HEK293 (cell line): ENCODE measurements around the gene DUSP12.

Experiments used
- CTCF ChIA-PET: fragments of 350-600 bp; formaldehyde crosslinking; extraction: SDS; loops from one replicate; lab custom pipeline; 2021; ENCODE audit warnings: antibody characterized with exemption; lab: Yijun Ruan, JAX
- POLR2A ChIA-PET: fragments of 300-600 bp; formaldehyde crosslinking; extraction: SDS; loops from one replicate; lab custom pipeline; 2020; ENCODE audit warnings: antibody characterized with exemption, inconsistent platforms; lab: Yijun Ruan, JAX
- H3K27ac ChIP-seq: fragments of 200-500 bp; sonication (Bioruptor generic); 2 replicates; pipeline ENCODE4 v1.5.1; 2014; ENCODE audit warnings: low read depth, low read length, control low read depth, inconsistent platforms; ENCODE audit errors: extremely low read depth
- H3K36me3 ChIP-seq, 2 experiments: fragments of 200-500 bp in 1 of 2; sonication (Bioruptor generic) in 1 of 2; 1 replicate in 1 of 2; 2 replicates in 1 of 2; pipeline ENCODE4 v1.5.1; 2014 to 2017; ENCODE audit warnings: inconsistent platforms in 2 of 2, low read length in 2 of 2; ENCODE audit not compliant: control insufficient read depth in 2 of 2, insufficient read depth in 1 of 2
- H3K4me1 ChIP-seq: fragments of 200-500 bp; sonication (Bioruptor generic); 2 replicates; pipeline ENCODE4 v1.5.1; 2014; ENCODE audit warnings: mild to moderate bottlenecking, low read length, inconsistent platforms; ENCODE audit not compliant: control insufficient read depth, insufficient read depth
- H3K4me3 ChIP-seq: 2 replicates; pipeline ENCODE4 v1.5.1; 2011; ENCODE audit warnings: low read depth, mild to moderate bottlenecking, control low read depth, low read length, moderate library complexity
- H3K9me3 ChIP-seq: fragments of 200-500 bp; sonication (Bioruptor generic); 2 replicates; pipeline ENCODE4 v1.5.1; 2014; ENCODE audit warnings: low read depth, low read length, inconsistent platforms; ENCODE audit not compliant: control insufficient read depth, insufficient read depth
- KLF1 ChIP-seq: fragments of 450-650 bp; formaldehyde crosslinking; IDR thresholded peaks from 2 replicates; pipeline ENCODE4 v1.5.1; 2016; ENCODE audit warnings: missing biosample characterization, missing genetic modification characterization
- KLF10 ChIP-seq: fragments of 450-650 bp; IDR thresholded peaks from 2 replicates; pipeline ENCODE4 v1.5.1; 2018; ENCODE audit warnings: missing biosample characterization, mild to moderate bottlenecking, missing genetic modification characterization
- PRDM1 ChIP-seq: fragments of 450-650 bp; formaldehyde crosslinking; IDR thresholded peaks from 2 replicates; pipeline ENCODE4; 2016; ENCODE audit warnings: missing biosample characterization, missing genetic modification characterization
- SCRT2 ChIP-seq: fragments of 450-650 bp; formaldehyde crosslinking; IDR thresholded peaks from 2 replicates; pipeline ENCODE4 v1.5.1; 2016; ENCODE audit warnings: missing biosample characterization, missing genetic modification characterization
- YY1 ChIP-seq: fragments of 450-650 bp; formaldehyde crosslinking; IDR thresholded peaks from 2 replicates; pipeline ENCODE4 v1.5.1; 2018; ENCODE audit warnings: missing biosample characterization, missing genetic modification characterization
- ZNF138 ChIP-seq: fragments of 450-650 bp; formaldehyde crosslinking; IDR thresholded peaks from 2 replicates; pipeline ENCODE4 v1.5.1; 2016; ENCODE audit warnings: missing biosample characterization, missing genetic modification characterization, borderline replicate concordance
- ZNF155 ChIP-seq: fragments of 450-650 bp; formaldehyde crosslinking; IDR thresholded peaks from 2 replicates; pipeline ENCODE4 v1.5.1; 2016; ENCODE audit warnings: missing biosample characterization, missing genetic modification characterization
- ZNF2 ChIP-seq: fragments of 450-650 bp; formaldehyde crosslinking; IDR thresholded peaks from 2 replicates; pipeline ENCODE4 v1.5.1; 2016; ENCODE audit warnings: missing biosample characterization, missing genetic modification characterization
- ZNF223 ChIP-seq: fragments of 450-650 bp; formaldehyde crosslinking; IDR thresholded peaks from 2 replicates; pipeline ENCODE4 v1.5.1; 2016; ENCODE audit warnings: missing biosample characterization, missing genetic modification characterization
- ZNF366 ChIP-seq: fragments of 450-650 bp; formaldehyde crosslinking; conservative IDR thresholded peaks from 2 replicates; pipeline ENCODE4 v1.5.1; 2016; ENCODE audit warnings: missing biosample characterization, missing genetic modification characterization
- ZNF416 ChIP-seq: fragments of 450-650 bp; formaldehyde crosslinking; IDR thresholded peaks from 2 replicates; pipeline ENCODE4 v1.5.1; 2016; ENCODE audit warnings: missing biosample characterization, missing genetic modification characterization
- ZNF423 ChIP-seq: fragments of 450-650 bp; formaldehyde crosslinking; IDR thresholded peaks from 2 replicates; pipeline ENCODE4 v1.5.1; 2016; ENCODE audit warnings: missing biosample characterization, missing genetic modification characterization
- ZNF544 ChIP-seq: fragments of 450-650 bp; formaldehyde crosslinking; IDR thresholded peaks from 2 replicates; pipeline ENCODE4 v1.5.0; 2017; ENCODE audit warnings: missing biosample characterization, missing genetic modification characterization
- ZNF585B ChIP-seq: fragments of 450-650 bp; formaldehyde crosslinking; IDR thresholded peaks from 2 replicates; pipeline ENCODE4 v1.5.1; 2016; ENCODE audit warnings: missing biosample characterization, missing genetic modification characterization
- ZNF629 ChIP-seq: fragments of 450-650 bp; formaldehyde crosslinking; IDR thresholded peaks from 2 replicates; pipeline ENCODE4 v1.5.1; 2017; ENCODE audit warnings: missing biosample characterization, missing genetic modification characterization
- ZNF777 ChIP-seq: fragments of 450-650 bp; formaldehyde crosslinking; IDR thresholded peaks from 2 replicates; pipeline ENCODE4 v1.5.1; 2017; ENCODE audit warnings: missing biosample characterization, missing genetic modification characterization, borderline replicate concordance
- ZNF791 ChIP-seq: fragments of 450-650 bp; formaldehyde crosslinking; IDR thresholded peaks from 2 replicates; pipeline ENCODE4 v1.5.1; 2016; ENCODE audit warnings: missing biosample characterization, missing genetic modification characterization
- TF ChIP-seq, protein P1 (sequence below): fragments of 450-650 bp; formaldehyde crosslinking; IDR thresholded peaks from 2 replicates; pipeline ENCODE4 v1.5.1; 2017; ENCODE audit warnings: missing biosample characterization, missing genetic modification characterization
- TF ChIP-seq, protein P2 (sequence below): fragments of 450-650 bp; formaldehyde crosslinking; IDR thresholded peaks from 2 replicates; pipeline ENCODE4 v1.5.1; 2016; ENCODE audit warnings: missing biosample characterization, missing genetic modification characterization
- TF ChIP-seq, protein P3 (sequence below): fragments of 450-650 bp; formaldehyde crosslinking; IDR thresholded peaks from 2 replicates; pipeline ENCODE4 v1.5.1; 2016; ENCODE audit warnings: missing biosample characterization, missing genetic modification characterization, borderline replicate concordance
- TF ChIP-seq, protein P4 (sequence below): fragments of 450-650 bp; formaldehyde crosslinking; IDR thresholded peaks from 2 replicates; pipeline ENCODE4 v1.5.1; 2016; ENCODE audit warnings: missing biosample characterization, missing genetic modification characterization, borderline replicate concordance

DUSP12 gene

DNA sequence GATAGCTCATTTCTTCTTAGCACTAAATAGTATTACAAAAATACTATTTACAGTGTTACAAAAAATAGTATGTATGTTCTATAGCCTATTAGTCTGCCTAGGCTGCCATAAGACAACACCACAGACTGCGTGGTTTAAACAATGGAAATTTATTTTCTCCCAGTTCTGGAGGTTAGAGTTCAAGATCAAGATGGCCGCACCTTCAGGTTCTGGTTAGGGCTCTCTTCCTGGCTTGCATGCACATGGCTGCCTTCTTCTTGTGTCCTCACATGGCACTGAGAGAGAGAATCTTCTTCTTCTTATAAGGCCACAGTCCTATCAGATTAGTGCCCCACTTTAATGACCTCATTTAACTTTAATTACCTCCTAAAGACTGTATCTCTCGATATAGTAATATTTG lies 20.7 kb downstream of the DUSP12 start:
- no peak overlapping the region for H3K27ac ChIP-seq
- no peaks in the 10 kb centered on the region; a peak in 1 of 3 replicates for H3K36me3 ChIP-seq
- H3K4me1 ChIP-seq, result no peaks in the 10 kb centered on the region
- ChIA-PET POLR2A (no interaction called here), CTCF (interaction anchor here (1.4 kb wide), 1 partner anchor 22 kb away, joined by 3 read pairs; no protein-coding TSS in a partner anchor)
- no peak for TF ChIP-seq KLF10 (tag by site-specific recombination)
- TF ChIP-seq ZNF416, result no peak
- no peak for TF ChIP-seq SCRT2 (tag by site-specific recombination)
- TF ChIP-seq, protein P1, sequence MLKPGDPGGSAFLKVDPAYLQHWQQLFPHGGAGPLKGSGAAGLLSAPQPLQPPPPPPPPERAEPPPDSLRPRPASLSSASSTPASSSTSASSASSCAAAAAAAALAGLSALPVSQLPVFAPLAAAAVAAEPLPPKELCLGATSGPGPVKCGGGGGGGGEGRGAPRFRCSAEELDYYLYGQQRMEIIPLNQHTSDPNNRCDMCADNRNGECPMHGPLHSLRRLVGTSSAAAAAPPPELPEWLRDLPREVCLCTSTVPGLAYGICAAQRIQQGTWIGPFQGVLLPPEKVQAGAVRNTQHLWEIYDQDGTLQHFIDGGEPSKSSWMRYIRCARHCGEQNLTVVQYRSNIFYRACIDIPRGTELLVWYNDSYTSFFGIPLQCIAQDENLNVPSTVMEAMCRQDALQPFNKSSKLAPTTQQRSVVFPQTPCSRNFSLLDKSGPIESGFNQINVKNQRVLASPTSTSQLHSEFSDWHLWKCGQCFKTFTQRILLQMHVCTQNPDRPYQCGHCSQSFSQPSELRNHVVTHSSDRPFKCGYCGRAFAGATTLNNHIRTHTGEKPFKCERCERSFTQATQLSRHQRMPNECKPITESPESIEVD (tag by site-specific recombination), result no peak
- TF ChIP-seq ZNF423, result no peak
- TF ChIP-seq ZNF777 (tag by site-specific recombination), result no peak
- no peak for TF ChIP-seq ZNF155 (tag by site-specific recombination)
- no peak for TF ChIP-seq ZNF585B
- no peak for TF ChIP-seq ZNF629 (tag by site-specific recombination)
- TF ChIP-seq ZNF544 (tag by site-specific recombination), result no peak
- TF ChIP-seq, protein P2, sequence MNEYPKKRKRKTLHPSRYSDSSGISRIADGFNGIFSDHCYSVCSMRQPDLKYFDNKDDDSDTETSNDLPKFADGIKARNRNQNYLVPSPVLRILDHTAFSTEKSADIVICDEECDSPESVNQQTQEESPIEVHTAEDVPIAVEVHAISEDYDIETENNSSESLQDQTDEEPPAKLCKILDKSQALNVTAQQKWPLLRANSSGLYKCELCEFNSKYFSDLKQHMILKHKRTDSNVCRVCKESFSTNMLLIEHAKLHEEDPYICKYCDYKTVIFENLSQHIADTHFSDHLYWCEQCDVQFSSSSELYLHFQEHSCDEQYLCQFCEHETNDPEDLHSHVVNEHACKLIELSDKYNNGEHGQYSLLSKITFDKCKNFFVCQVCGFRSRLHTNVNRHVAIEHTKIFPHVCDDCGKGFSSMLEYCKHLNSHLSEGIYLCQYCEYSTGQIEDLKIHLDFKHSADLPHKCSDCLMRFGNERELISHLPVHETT (tag by site-specific recombination), result no peak
- no peak for TF ChIP-seq ZNF223
- no peak for TF ChIP-seq YY1
- no peak for TF ChIP-seq ZNF791 (tag by site-specific recombination)
- TF ChIP-seq, protein P3, sequence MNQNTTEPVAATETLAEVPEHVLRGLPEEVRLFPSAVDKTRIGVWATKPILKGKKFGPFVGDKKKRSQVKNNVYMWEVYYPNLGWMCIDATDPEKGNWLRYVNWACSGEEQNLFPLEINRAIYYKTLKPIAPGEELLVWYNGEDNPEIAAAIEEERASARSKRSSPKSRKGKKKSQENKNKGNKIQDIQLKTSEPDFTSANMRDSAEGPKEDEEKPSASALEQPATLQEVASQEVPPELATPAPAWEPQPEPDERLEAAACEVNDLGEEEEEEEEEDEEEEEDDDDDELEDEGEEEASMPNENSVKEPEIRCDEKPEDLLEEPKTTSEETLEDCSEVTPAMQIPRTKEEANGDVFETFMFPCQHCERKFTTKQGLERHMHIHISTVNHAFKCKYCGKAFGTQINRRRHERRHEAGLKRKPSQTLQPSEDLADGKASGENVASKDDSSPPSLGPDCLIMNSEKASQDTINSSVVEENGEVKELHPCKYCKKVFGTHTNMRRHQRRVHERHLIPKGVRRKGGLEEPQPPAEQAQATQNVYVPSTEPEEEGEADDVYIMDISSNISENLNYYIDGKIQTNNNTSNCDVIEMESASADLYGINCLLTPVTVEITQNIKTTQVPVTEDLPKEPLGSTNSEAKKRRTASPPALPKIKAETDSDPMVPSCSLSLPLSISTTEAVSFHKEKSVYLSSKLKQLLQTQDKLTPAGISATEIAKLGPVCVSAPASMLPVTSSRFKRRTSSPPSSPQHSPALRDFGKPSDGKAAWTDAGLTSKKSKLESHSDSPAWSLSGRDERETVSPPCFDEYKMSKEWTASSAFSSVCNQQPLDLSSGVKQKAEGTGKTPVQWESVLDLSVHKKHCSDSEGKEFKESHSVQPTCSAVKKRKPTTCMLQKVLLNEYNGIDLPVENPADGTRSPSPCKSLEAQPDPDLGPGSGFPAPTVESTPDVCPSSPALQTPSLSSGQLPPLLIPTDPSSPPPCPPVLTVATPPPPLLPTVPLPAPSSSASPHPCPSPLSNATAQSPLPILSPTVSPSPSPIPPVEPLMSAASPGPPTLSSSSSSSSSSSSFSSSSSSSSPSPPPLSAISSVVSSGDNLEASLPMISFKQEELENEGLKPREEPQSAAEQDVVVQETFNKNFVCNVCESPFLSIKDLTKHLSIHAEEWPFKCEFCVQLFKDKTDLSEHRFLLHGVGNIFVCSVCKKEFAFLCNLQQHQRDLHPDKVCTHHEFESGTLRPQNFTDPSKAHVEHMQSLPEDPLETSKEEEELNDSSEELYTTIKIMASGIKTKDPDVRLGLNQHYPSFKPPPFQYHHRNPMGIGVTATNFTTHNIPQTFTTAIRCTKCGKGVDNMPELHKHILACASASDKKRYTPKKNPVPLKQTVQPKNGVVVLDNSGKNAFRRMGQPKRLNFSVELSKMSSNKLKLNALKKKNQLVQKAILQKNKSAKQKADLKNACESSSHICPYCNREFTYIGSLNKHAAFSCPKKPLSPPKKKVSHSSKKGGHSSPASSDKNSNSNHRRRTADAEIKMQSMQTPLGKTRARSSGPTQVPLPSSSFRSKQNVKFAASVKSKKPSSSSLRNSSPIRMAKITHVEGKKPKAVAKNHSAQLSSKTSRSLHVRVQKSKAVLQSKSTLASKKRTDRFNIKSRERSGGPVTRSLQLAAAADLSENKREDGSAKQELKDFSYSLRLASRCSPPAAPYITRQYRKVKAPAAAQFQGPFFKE (tag by site-specific recombination), result no peak
- TF ChIP-seq ZNF138 (tag by site-specific recombination), result no peak
- TF ChIP-seq KLF1, result no peak
- no peak overlapping the region for H3K4me3 ChIP-seq
- no peaks in the 10 kb centered on the region for H3K9me3 ChIP-seq

DNA sequence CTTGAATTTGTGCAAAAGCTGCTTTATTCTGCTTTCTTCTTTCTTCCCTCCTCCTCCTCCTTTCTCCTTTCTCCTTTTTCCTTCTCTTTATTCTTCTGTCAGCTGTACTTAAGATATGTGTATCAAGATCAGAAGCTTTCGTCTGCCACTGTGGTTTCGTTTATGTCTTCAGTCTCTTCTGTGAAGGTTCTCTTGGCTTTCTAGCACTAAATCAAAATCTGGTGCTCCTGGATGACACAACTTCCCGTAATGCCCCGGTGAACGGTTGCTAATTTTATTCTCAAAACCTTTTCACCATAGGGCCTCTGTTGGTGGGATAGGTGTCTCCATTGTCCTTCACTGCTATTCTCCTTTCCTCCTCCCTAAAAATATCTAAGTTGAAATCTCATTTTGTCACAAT lies 21.6 kb downstream of the DUSP12 start:
- CTCF ChIA-PET, result interaction anchor here (0.6 to 1.9 kb wide), 2 partner anchors 21 to 263 kb away, joined by 4 to 8 read pairs; no protein-coding TSS in a partner anchor
- TF ChIP-seq, protein P4, sequence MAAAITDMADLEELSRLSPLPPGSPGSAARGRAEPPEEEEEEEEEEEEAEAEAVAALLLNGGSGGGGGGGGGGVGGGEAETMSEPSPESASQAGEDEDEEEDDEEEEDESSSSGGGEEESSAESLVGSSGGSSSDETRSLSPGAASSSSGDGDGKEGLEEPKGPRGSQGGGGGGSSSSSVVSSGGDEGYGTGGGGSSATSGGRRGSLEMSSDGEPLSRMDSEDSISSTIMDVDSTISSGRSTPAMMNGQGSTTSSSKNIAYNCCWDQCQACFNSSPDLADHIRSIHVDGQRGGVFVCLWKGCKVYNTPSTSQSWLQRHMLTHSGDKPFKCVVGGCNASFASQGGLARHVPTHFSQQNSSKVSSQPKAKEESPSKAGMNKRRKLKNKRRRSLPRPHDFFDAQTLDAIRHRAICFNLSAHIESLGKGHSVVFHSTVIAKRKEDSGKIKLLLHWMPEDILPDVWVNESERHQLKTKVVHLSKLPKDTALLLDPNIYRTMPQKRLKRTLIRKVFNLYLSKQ (tag by site-specific recombination), result no peak
- TF ChIP-seq PRDM1 (tag by site-specific recombination) (0 out of 2 replicates have a peak, but pooled peaks have one; percentile 57), ZNF366 (tag by site-specific recombination) (peak; percentile 30; the same call in 1 of the 2 replicates), ZNF2 (no peak)
- TF ChIP-seq, all 188 proteins: peak for 2
- Histone ChIP-seq H3K27ac (no peak overlapping the region), H3K36me3 (no peaks in the 10 kb centered on the region; a peak in 1 of 3 replicates), H3K9me3 (no peaks in the 10 kb centered on the region), H3K4me3 (no peak overlapping the region), H3K4me1 (no peaks in the 10 kb centered on the region)
- POLR2A ChIA-PET, result no interaction called here
